MCF 10A (cell line): Measurements from ENCODE around the gene LEMD1. TPM values are rescaled to one million over a fixed set of nuclear protein-coding genes. Genes with fewer than 3 reads are reported as not detected.

Source experiments
- BruUV-seq: library from RNA; stranded (reverse); fragments of 400-500 nt; replicated peaks from 2 replicates; lab custom pipeline; 2021; lab: Mats Ljungman, UMichigan
- CTCF ChIA-PET: fragments of 300-600 bp; sonication (Branson Sonifier 250); formaldehyde crosslinking; extraction: SDS; loops from one replicate; lab custom pipeline; 2021; ENCODE audit warnings: antibody characterized with exemption, inconsistent platforms; lab: Yijun Ruan, JAX
- POLR2A ChIA-PET: fragments of 300-600, 350-650 bp; sonication (Branson Sonifier 250); formaldehyde crosslinking; extraction: SDS; loops from one replicate; lab custom pipeline; 2020; ENCODE audit warnings: antibody characterized with exemption, inconsistent platforms; lab: Yijun Ruan, JAX
- DNase-seq: peaks from one replicate; pipeline ENCODE4 v3.0.0-alpha.2; 2018; ENCODE audit not compliant: unreplicated experiment
- H3K27ac Mint-ChIP-seq: one replicate; pipeline ENCODE4 v1.8.0; 2022; ENCODE audit warnings: mild to moderate bottlenecking, low read depth, mixed read lengths; ENCODE audit not compliant: unreplicated experiment
- H3K27me3 Mint-ChIP-seq: one replicate; pipeline ENCODE4 v1.8.0; 2022; ENCODE audit warnings: mixed read lengths; ENCODE audit not compliant: insufficient read depth, unreplicated experiment
- H3K36me3 Mint-ChIP-seq: one replicate; pipeline ENCODE4 v1.8.0; 2022; ENCODE audit warnings: mild to moderate bottlenecking, moderate library complexity, mixed read lengths; ENCODE audit not compliant: insufficient read depth, unreplicated experiment
- H3K4me1 Mint-ChIP-seq: one replicate; pipeline ENCODE4 v1.8.0; 2022; ENCODE audit warnings: mixed read lengths; ENCODE audit not compliant: insufficient read depth, unreplicated experiment
- H3K4me3 Mint-ChIP-seq: one replicate; pipeline ENCODE4 v1.8.0; 2022; ENCODE audit warnings: mild to moderate bottlenecking, moderate library complexity, mixed read lengths; ENCODE audit not compliant: unreplicated experiment
- H3K9me3 Mint-ChIP-seq: one replicate; pipeline ENCODE4 v1.8.0; 2022; ENCODE audit warnings: mixed read lengths; ENCODE audit not compliant: unreplicated experiment
- CTCF ChIP-seq: fragments of 200-600 bp; IDR thresholded peaks from one replicate; pipeline ENCODE4 v1.8.0; 2022; ENCODE audit warnings: antibody characterized with exemption, mild to moderate bottlenecking; ENCODE audit not compliant: unreplicated experiment
- intact Hi-C: fragments of 100-400 bp; cut with micrococcal nuclease; formaldehyde crosslinking; loops from 2 replicates; pipeline ENCODE4 v1.14.1; 2022
- total RNA-seq: library from RNA; stranded (reverse); gene quantifications from 2 replicates; pipeline ENCODE4 v1.2.3, GENCODE V29; 2022

The LEMD1 gene
- total RNA-seq, 1 experiment from 2014 or later, result 1.4 TPM

- TF ChIP-seq CTCF, result no peak
- DNase-seq, result peak; percentile 93
- intact Hi-C loops, result loop anchor here (1.0 kb wide), 1 partner anchor 38 kb away; no protein-coding TSS in a partner anchor
- Mint-ChIP-seq H3K36me3 (peaks cover 4% of the 10 kb centered on the region), H3K9me3 (no peaks in the 10 kb centered on the region), H3K4me1 (peaks cover 25% of the 10 kb centered on the region), H3K27ac (peak overlapping the region; percentile 77), H3K4me3 (peak overlapping the region; percentile 1), H3K27me3 (no peaks in the 10 kb centered on the region)
- ChIA-PET CTCF (interaction anchor here (0.6 to 7.6 kb wide), 21 partner anchors 8 to 240 kb away, joined by 3 to 110 read pairs (median 4); partner anchors contain the start of genes BLACAT1 and LEMD1), POLR2A (interaction anchor here (0.6 to 4.5 kb wide), 17 partner anchors 8 to 1454 kb away, joined by 3 to 38 read pairs (median 5); no protein-coding TSS in a partner anchor)
- BruUV-seq, result no TSS peak
Measured at GRCh38 chr1:205440476-205441317, 18.8 kb upstream of the LEMD1 start.

GRCh38 chr1:205440121-205440475, 18.2 kb upstream of the LEMD1 start:
- Mint-ChIP-seq H3K4me3 (no peak overlapping the region), H3K9me3 (no peaks in the 10 kb centered on the region), H3K27ac (peak overlapping the region; percentile 77), H3K27me3 (peaks cover under 1% of the 10 kb centered on the region), H3K36me3 (peaks cover 4% of the 10 kb centered on the region), H3K4me1 (peaks cover 25% of the 10 kb centered on the region)
- ChIA-PET CTCF (interaction anchor here (0.6 to 7.6 kb wide), 12 partner anchors 12 to 241 kb away, joined by 3 to 110 read pairs (median 9); no protein-coding TSS in a partner anchor), POLR2A (interaction anchor here (0.6 to 4.5 kb wide), 6 partner anchors 8 to 1454 kb away, joined by 3 to 38 read pairs (median 5); no protein-coding TSS in a partner anchor)
- DNase-seq, result no peak
- intact Hi-C loops, result no loop called here
- TF ChIP-seq CTCF, result no peak
- BruUV-seq, result no TSS peak

GRCh38 chr1:205438213-205439158, 16.6 kb upstream of the LEMD1 start:
- POLR2A ChIA-PET, result interaction anchor here (0.6 to 4.5 kb wide), 7 partner anchors 12 to 228 kb away, joined by 3 to 38 read pairs (median 4); partner anchors contain the start of gene LEMD1
- TF ChIP-seq CTCF, result peak; percentile 79
- Mint-ChIP-seq H3K27ac (no peak overlapping the region), H3K4me1 (peaks cover 25% of the 10 kb centered on the region), H3K36me3 (peaks cover 4% of the 10 kb centered on the region), H3K4me3 (no peak overlapping the region), H3K9me3 (no peaks in the 10 kb centered on the region), H3K27me3 (peaks cover 16% of the 10 kb centered on the region)
- BruUV-seq, result no TSS peak
- peak; percentile 92 for DNase-seq
- CTCF ChIA-PET, result interaction anchor here (0.6 to 7.6 kb wide), 21 partner anchors 9 to 186 kb away, joined by 3 to 110 read pairs (median 4); no protein-coding TSS in a partner anchor
- intact Hi-C loops, result no loop called here
